ENCODE data around the gene LIMK2.

- TF ChIP-seq POLR2AphosphoS5 (IDR thresholded peaks at IDR 0.05; ENCODE audit: low read depth, low read length), result no peak
- TF ChIP-seq POLR2A (IDR thresholded peaks at IDR 0.05; ENCODE audit: low read depth, low read length), result no peak
- no peak for TF ChIP-seq TAF1 (IDR thresholded peaks at IDR 0.05; ENCODE audit: low read depth, low read length)
- TF ChIP-seq SPI1 (IDR thresholded peaks at IDR 0.05; ENCODE audit: low read depth, low read length), result no peak
- TF ChIP-seq POU2F2 (IDR thresholded peaks at IDR 0.05; ENCODE audit: low read depth, low read length), result no peak
Observed at GRCh38 chr22:31244046-31244942, 32.2 kb downstream of the LIMK2 start.
